Caco-2 (cell line): ENCODE measurements around the gene DCXR. TPM values are rescaled to one million over a fixed set of nuclear protein-coding genes. Genes with fewer than 3 reads are reported as not detected.
A peak's percentile ranks its signal among the peaks of the same experiment; 100 is the strongest.

Source experiments
- BruUV-seq: library from RNA; stranded (reverse); fragments of 400-500 nt; replicated peaks from 2 replicates; lab custom pipeline; 2021; lab: Mats Ljungman, UMichigan
- CTCF ChIA-PET: fragments of 300-600 bp; sonication (Branson Sonifier 250); formaldehyde crosslinking; loops from one replicate; lab custom pipeline; 2022; ENCODE audit warnings: antibody characterized with exemption; lab: Charles Lee
- POLR2A ChIA-PET: fragments of 300-600 bp; sonication (Branson Sonifier 250); formaldehyde crosslinking; loops from one replicate; lab custom pipeline; 2022; ENCODE audit warnings: antibody characterized with exemption; lab: Charles Lee
- DNase-seq, 2 experiments: peaks; one replicate each; pipeline versions ENCODE4 v3.0.0 to v3.0.0-alpha.2; 2020 to 2022
- H3K27me3 ChIP-seq: replicated peaks from 2 replicates; pipeline ENCODE4 v1.6.0; 2011; ENCODE audit warnings: low read length; ENCODE audit not compliant: control insufficient read depth, insufficient read depth
- H3K36me3 ChIP-seq: 2 replicates; pipeline ENCODE4 v1.5.1; 2011; ENCODE audit warnings: low read length; ENCODE audit not compliant: control insufficient read depth, insufficient read depth
- H3K4me1 ChIP-seq: fragments of 250-450 bp; sonication (Bioruptor Pico); 2 replicates; pipeline ENCODE4 v1.5.1; 2020; ENCODE audit warnings: mild to moderate bottlenecking
- H3K4me3 ChIP-seq: 2 replicates; pipeline ENCODE4 v1.5.1; 2011; ENCODE audit warnings: low read depth, mild to moderate bottlenecking, control low read depth, low read length
- H3K9me3 ChIP-seq: fragments of 250-450 bp; sonication (Bioruptor Pico); 2 replicates; pipeline ENCODE4 v1.5.1; 2020; ENCODE audit warnings: mild to moderate bottlenecking, moderate library complexity
- H3K27ac Mint-ChIP-seq: one replicate; pipeline ENCODE4 v1.8.0; 2022; ENCODE audit warnings: mixed read lengths; ENCODE audit not compliant: unreplicated experiment
- H3K27me3 Mint-ChIP-seq: one replicate; pipeline ENCODE4 v1.8.0; 2022; ENCODE audit warnings: mixed read lengths; ENCODE audit not compliant: insufficient read depth, unreplicated experiment
- H3K36me3 Mint-ChIP-seq: one replicate; pipeline ENCODE4 v1.8.0; 2022; ENCODE audit warnings: mild to moderate bottlenecking, mixed read lengths; ENCODE audit not compliant: insufficient read depth, unreplicated experiment
- H3K4me1 Mint-ChIP-seq: one replicate; pipeline ENCODE4 v1.8.0; 2022; ENCODE audit warnings: low read depth, mixed read lengths; ENCODE audit not compliant: unreplicated experiment
- H3K4me3 Mint-ChIP-seq: one replicate; pipeline ENCODE4 v1.8.0; 2022; ENCODE audit warnings: mild to moderate bottlenecking, moderate library complexity, mixed read lengths; ENCODE audit not compliant: unreplicated experiment
- H3K9me3 Mint-ChIP-seq: one replicate; pipeline ENCODE4 v1.8.0; 2022; ENCODE audit warnings: mixed read lengths; ENCODE audit not compliant: unreplicated experiment
- intact Hi-C: fragments of 100-400 bp; cut with micrococcal nuclease; formaldehyde crosslinking; loops from one replicate; pipeline ENCODE4 v1.10.0; 2022; ENCODE audit not compliant: unreplicated experiment
- total RNA-seq: library from RNA; stranded (reverse); gene quantifications from 2 replicates; pipeline ENCODE4 v1.2.3, GENCODE V29; 2022
- TF ChIP-seq, protein P1 (sequence below), 2 experiments: fragments of 200-600 bp in 1 of 2; IDR thresholded peaks; 1 replicate in 1 of 2; 2 replicates in 1 of 2; pipeline versions ENCODE4 v1.5.1 to v1.8.0; 2011 to 2022; ENCODE audit warnings: antibody characterized with exemption in 1 of 2, control low read depth in 1 of 2, inconsistent platforms in 1 of 2, low read depth in 1 of 2, low read length in 1 of 2, mild to moderate bottlenecking in 1 of 2, moderate library complexity in 1 of 2; ENCODE audit not compliant: insufficient read depth in 1 of 2, severe bottlenecking in 1 of 2, unreplicated experiment in 1 of 2

Gene DCXR
- total RNA-seq, 1 experiment from 2014 or later: 197 TPM

DNA sequence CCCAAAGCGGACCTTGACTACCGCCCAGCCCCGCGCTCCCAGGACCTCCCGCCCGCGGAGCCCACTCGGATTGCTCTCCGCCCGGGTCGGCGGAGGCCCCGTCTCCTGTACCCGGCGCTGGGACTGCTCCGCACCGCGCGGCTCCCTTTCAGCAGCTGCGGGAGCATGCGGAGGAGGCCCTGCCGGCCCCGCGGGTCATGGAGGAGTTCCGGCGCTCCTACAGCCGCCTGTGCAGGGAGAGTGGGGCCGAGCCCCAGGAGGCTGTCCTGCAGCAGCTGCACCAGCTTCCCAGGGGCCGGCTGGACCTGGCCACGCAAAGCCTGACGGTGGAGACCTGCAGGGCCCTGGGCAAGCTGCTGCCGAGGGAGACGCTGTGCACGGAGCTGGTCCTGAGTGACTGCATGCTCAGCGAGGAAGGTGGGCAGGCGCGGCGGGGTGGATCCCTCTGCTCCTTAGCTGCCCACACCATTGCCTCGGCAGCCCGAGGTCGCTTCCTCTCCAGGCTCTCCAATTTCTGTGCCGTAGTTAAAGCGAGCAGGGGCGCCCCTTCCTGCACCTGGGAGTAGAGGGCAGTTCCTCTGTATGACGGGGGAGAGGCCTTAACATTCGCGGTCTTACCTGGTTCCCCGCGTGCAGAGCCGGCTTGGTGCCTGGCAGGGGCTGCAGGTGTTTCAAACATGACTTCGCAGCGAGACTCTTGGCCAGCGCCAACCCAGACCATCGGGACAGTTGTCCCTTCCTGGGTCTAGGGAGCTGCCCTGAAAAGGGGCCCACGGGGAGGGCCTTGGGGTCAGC, 13.9 kb downstream of the DCXR start:
- peaks cover 2% of the 10 kb centered on the region for H3K36me3 ChIP-seq
- no peaks in the 10 kb centered on the region for H3K27me3 ChIP-seq
- POLR2A ChIA-PET: interaction anchor here (0.6 to 2.9 kb wide), 9 partner anchors 8 to 1877 kb away, joined by 3 to 51 read pairs (median 8); partner anchors contain the start of genes DCXR, FASN, MAFG and RAC3
- Mint-ChIP-seq H3K4me3 (peak overlapping the region; percentile 83), H3K27me3 (no peaks in the 10 kb centered on the region), H3K36me3 (peaks cover 54% of the 10 kb centered on the region), H3K4me1 (peaks cover 6% of the 10 kb centered on the region), H3K27ac (peak overlapping the region; percentile 59), H3K9me3 (no peaks in the 10 kb centered on the region)
- CTCF ChIA-PET: interaction anchor here (0.6 to 5.0 kb wide), 12 partner anchors 7 to 186 kb away, joined by 3 to 92 read pairs (median 7); partner anchors contain the start of genes DCXR, NOTUM and RAC3
- intact Hi-C loops: loop anchor here (1.0 to 5.0 kb wide), 3 partner anchors 46 to 151 kb away; partner anchors contain the start of genes ARHGDIA, ASPSCR1 and MAFG
- H3K4me3 ChIP-seq: peak overlapping the region; percentile 80
- DNase-seq: peak in 1 of 2 experiments; percentile 52
- H3K9me3 ChIP-seq: no peaks in the 10 kb centered on the region
- no TSS peak for BruUV-seq
- peaks cover 15% of the 10 kb centered on the region for H3K4me1 ChIP-seq
- TF ChIP-seq, protein P1, sequence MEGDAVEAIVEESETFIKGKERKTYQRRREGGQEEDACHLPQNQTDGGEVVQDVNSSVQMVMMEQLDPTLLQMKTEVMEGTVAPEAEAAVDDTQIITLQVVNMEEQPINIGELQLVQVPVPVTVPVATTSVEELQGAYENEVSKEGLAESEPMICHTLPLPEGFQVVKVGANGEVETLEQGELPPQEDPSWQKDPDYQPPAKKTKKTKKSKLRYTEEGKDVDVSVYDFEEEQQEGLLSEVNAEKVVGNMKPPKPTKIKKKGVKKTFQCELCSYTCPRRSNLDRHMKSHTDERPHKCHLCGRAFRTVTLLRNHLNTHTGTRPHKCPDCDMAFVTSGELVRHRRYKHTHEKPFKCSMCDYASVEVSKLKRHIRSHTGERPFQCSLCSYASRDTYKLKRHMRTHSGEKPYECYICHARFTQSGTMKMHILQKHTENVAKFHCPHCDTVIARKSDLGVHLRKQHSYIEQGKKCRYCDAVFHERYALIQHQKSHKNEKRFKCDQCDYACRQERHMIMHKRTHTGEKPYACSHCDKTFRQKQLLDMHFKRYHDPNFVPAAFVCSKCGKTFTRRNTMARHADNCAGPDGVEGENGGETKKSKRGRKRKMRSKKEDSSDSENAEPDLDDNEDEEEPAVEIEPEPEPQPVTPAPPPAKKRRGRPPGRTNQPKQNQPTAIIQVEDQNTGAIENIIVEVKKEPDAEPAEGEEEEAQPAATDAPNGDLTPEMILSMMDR (IDR thresholded peaks at IDR 0.05; ENCODE audit: insufficient read depth in 1 of 2, low read depth in 1 of 2, low read length in 1 of 2, severe bottlenecking in 1 of 2, unreplicated experiment in 1 of 2): no peak

DNA sequence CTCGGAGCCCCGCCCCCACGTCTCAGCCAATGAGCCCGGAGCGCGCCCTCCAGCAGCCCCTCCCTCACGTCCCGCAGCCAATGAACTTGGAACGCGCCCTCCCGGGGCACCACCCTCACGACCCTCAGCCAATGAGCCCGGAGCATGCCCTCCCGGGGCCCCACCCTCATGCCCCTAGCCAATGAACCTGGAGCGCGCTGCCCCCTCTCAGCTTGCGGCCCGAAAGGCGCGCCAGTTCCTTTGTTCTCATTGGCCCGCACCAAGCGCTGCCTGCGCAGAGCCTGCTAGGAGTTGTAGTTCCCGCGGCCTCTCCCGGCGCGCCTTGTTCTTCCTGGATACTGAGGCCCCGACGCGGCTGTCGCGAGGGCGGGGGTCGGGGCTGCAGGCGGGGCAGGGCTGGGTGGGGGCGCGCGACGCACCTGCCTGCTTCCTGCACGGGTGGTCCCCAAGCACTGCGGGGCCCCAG, 14.5 kb downstream of the DCXR start, which contains the start of gene LRRC45:
Gene LRRC45, plus strand, starts transcription at position 325 of the 466 bp plus-strand sequence. CDS start 339 bp downstream, outside the sequence.
- BruUV-seq: no TSS peak
- DNase-seq: peak; percentile 100
- Mint-ChIP-seq H3K4me1 (peaks cover 6% of the 10 kb centered on the region), H3K9me3 (no peaks in the 10 kb centered on the region), H3K27me3 (no peaks in the 10 kb centered on the region), H3K4me3 (peak within 1 kb of the TSS; percentile 83), H3K27ac (peak within 1 kb of the TSS; percentile 59), H3K36me3 (peaks cover 58% of the 10 kb centered on the region)
- peak within 1 kb of the TSS; percentile 85 for H3K4me3 ChIP-seq
- ChIA-PET CTCF (interaction anchor here (0.6 to 5.0 kb wide), 14 partner anchors 8 to 186 kb away, joined by 3 to 92 read pairs (median 6); partner anchors contain the start of genes DCXR, NOTUM and RAC3), POLR2A (interaction anchor here (0.6 to 2.9 kb wide), 13 partner anchors 9 to 1877 kb away, joined by 3 to 51 read pairs (median 8); partner anchors contain the start of genes DCXR, FASN, GPS1 and MAFG)
- H3K9me3 ChIP-seq: no peaks in the 10 kb centered on the region
- H3K36me3 ChIP-seq: peaks cover 2% of the 10 kb centered on the region
- H3K4me1 ChIP-seq: peaks cover 15% of the 10 kb centered on the region
- no peaks in the 10 kb centered on the region for H3K27me3 ChIP-seq
- intact Hi-C loops: loop anchor here (1.0 to 5.0 kb wide), 3 partner anchors 46 to 151 kb away; partner anchors contain the start of genes ARHGDIA, ASPSCR1 and MAFG
- TF ChIP-seq, protein P1 (IDR thresholded peaks at IDR 0.05; ENCODE audit: insufficient read depth in 1 of 2, low read depth in 1 of 2, low read length in 1 of 2, severe bottlenecking in 1 of 2, unreplicated experiment in 1 of 2): no peak
